HG02884 (cell line): Measurements from ENCODE around the gene CD28.
"Not testable (repeated sequence)": the region's sequence is repeated elsewhere in the genome, so short reads cannot be mapped to it uniquely, and the experiment has no call there.

ENCODE experiments used
- ATAC-seq: cut with Tn5 transposase; IDR thresholded peaks from one replicate; pipeline ENCODE4 v1.9.1; 2021; ENCODE audit warnings: mild to moderate bottlenecking, moderate library complexity; ENCODE audit not compliant: unreplicated experiment

Gene CD28

DNA sequence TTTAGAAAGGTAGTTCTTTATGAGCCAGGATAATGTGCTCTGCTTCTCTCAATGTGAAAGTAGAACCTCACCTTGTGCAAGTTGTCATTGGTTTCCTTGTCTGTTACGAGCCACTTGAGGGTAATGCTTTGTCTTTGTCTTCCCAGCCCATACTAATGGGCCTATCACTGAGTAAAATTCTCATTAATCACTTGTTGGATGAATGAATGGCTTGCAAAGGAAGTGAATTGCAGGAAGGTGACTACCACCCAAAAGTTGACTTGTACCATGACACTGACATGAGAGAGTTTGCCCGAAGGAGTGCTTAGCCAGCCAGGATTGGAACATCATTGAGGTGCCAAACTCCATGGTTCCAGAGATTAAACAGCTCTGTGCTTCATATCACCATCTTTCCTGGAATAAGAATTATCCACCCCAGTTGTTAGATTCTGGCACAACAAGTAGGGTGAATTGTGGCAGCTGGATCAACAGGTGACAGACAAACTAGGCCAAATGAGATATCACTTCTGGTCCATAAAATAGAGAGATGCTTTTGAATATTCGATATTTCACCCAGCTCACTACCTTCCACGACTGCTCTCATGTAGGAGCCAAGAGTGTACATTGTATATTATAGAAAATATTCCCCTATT, 20.5 kb upstream of the CD28 start:
- no peak for ATAC-seq

DNA sequence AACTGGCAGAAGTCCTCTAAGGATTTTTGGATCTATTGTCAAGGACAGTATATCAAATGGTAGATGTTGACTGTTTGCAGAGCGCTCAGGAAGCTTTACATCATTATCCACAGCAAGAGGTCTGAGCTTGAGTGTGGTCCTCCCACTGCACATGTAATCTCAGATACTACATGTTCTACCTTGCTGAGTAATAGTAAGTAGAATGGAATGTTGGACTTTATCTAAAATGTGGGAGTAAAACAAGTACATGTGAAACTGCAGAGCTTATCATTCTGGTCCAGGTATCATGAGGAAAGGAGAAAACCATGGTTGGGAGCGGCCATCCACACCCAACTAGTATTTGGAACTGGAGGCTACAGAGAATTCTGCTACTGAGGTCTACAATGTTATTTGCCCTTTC, 19.3 kb upstream of the CD28 start:
- no peak for ATAC-seq

- ATAC-seq, result peak; percentile 58
Observed at GRCh38 chr2:203688798-203689197, 17.6 kb upstream of the CD28 start.

DNA sequence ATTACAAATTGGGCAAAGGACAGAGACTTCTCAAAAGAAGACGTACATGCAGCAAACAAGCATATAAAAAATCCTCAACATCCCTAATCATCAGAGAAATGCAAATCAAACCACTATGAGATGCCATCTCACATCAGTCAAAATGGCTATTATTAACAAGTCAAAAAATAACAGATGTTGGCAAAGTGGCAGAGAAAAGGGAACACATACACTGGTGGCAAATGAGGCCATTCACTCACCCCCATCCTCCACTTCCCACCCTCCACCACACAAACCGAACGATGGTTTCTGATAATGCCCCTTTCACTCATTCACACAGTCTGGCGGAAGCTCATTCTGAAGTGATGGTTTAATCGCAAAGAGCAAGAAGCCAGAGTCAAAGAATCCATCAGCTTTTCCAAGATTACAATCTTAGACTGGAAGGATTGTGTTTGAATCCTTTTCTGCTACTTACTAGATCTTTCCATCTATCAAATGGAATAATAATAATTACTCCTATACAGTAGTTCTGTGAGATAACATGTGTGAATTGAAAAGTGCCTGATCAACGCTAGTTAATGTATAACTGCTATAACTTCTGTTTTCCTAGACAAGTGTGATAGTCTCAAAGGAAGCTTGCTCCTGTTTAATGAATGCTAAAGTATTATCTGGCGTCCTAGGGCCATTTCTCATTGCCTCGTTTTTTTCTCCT, 16.9 kb upstream of the CD28 start:
- no peak for ATAC-seq

DNA sequence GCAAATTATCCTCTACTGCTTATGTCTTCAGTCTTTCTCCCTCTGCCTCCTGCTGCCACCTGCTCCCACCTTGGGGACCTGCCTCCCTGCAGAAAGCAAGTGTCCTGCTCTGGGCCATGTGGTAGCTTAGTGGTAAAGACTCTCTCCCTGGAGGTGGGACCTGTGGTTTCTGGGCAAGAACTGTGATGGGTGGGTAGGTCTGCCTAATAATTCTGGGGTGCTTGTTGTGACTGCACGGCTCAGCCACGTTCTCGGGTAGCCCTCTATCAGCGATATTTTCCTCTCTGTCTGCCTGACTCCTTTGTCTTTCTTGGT, 16.4 kb upstream of the CD28 start:
- ATAC-seq, result no peak

GRCh38 chr2:203690441-203691047, 15.9 kb upstream of the CD28 start:
- ATAC-seq, result no peak

GRCh38 chr2:203691149-203691548, 15.3 kb upstream of the CD28 start:
- ATAC-seq, result no peak

DNA sequence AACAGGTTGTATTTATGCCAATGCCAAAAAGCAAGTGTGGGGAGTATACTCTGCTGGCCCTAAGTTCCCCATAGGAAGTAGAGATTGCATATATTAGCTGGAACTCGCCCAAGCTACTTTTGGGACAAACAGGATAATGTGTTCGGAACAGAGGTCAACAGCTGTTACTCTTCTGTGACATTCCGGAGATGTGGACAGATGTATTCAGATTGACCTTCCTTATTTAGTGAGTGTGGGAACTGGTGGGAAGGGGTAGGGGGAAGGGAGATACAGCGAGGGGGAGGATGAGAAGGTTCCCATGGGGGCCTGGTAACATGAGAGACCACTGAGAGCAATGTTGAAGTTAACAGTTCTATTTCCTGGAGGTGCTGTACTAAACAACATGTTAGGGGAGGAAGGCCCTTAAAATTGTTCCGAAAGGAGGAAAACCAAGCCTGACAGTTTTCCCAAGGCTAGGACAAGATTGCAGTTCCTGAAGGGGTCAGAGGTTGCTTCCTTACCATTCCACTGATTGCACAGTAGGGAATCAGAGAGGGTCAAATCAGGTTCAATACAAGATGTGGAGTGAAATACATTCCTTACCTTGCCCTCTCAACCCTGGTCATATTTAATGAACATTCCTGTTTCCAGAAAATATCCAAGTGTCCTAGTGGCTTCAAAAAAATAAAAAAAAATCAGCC, 14.3 kb upstream of the CD28 start:
- ATAC-seq, result no peak

DNA sequence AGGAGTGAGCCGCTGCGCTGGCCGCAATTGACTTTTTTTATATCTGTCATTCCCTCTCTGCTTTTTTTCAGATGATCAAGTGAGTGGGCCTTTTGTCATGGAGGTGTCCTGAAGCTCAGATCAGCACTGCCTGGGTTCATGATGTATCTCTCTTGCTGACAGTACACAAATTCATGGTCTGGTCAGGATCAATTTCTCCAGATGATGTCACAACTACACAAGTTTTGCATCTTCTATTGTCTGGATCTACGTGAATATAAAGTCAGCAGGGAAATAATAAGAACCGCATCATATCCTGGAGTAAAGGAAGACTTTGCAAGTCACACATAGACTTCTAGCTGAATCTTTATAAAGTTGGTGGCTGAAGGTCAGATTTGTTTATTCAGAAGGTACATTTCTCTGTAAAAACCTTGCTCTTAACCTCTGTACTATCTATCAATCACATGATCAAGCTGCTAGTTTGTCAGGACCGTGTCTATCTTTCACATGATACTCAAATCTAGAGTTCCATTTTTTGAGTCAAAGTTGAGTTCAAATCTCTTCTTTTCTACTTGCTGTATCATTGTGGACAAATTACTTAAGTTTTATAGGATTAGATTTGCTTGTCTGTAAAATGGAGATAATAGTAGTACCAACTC, 13.1 kb upstream of the CD28 start:
- ATAC-seq, result no peak

- ATAC-seq, result no peak
Observed at GRCh38 chr2:203694191-203694590, 12.2 kb upstream of the CD28 start.

GRCh38 chr2:203697190-203697589, 9.2 kb upstream of the CD28 start:
- ATAC-seq, result no peak

- not testable (repeated sequence) for ATAC-seq
Observed at GRCh38 chr2:203697763-203698162, 8.7 kb upstream of the CD28 start.

DNA sequence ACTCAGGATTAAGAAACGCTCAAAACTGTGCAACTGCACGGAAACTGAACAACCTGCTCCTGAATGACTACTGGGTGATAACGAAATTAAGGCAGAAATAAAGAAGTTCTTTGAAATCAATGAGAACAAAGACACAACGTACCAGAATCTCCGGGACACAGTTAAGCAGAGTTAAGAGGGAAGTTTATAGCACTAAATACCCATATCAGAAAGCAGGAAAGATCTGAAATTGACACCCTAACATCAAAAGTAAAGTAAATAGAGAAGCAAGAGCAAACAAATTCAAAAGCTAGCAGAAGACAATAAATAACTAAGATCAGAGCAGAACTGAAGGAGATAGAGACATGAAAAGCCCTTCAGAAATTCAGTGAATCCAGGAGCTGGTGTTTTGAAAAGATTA, 8.0 kb upstream of the CD28 start:
- ATAC-seq, result not testable (repeated sequence)

- no peak for ATAC-seq
Observed at GRCh38 chr2:203704430-203704829, 2.0 kb upstream of the CD28 start.

GRCh38 chr2:203705178-203705577, 1.3 kb upstream of the CD28 start:
- ATAC-seq, result no peak

GRCh38 chr2:203707530-203707929, 1.1 kb downstream of the CD28 start:
- no peak for ATAC-seq

DNA sequence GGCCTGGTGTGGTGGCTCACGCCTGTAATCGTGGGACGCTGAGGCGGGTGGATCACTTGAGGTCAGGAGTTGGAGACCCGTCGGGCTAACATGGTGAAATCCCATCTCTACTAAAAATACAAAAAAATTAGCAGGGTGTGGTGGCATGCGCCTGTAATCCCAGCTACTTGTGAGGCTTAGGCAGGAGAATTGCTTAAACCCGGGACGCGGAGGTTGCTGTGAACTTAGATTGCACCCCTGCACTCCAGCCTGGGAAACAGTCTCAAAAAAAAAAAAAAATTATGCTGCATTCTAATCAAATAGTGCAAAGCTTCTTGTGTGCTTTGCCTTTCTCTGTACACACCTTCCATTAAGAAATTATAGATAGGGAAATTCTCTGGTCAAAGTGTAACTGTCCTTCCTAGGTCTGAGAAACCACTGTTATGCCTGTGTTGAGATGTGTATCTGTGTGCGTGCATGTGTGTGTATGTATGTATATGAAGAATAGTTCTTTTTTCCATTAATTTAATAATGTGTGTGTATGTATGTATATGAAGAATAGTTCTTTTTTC, 2.5 kb downstream of the CD28 start:
- no peak for ATAC-seq

DNA sequence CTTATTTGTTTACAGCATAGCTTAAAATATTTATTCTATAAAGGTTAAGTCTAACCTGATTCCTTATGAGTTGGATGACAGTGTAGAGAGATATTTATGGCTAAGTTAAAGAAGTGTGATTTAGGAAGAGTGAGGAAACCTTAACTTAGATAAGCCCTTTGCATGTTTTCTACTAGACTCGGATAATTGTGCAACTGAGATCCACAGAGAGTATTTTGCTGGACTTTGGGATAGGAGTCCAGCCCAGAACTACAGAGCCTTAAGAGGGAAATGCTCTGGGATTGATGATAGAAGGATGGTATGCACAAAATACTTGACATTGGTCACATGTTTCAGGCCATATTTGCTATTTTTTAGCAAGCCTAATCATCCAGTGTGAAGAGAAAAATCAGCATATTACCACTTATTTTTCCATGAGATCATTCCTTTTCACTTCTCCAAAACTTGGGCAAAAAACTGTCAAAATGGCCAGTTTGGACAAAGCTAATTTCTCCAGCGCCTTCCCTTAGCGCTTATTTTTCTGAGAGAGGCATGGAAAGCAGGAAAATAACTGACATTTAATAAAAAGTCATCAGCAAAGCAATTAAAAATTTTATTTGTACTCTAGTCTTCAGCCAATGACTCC, 3.1 kb downstream of the CD28 start:
- no peak for ATAC-seq

DNA sequence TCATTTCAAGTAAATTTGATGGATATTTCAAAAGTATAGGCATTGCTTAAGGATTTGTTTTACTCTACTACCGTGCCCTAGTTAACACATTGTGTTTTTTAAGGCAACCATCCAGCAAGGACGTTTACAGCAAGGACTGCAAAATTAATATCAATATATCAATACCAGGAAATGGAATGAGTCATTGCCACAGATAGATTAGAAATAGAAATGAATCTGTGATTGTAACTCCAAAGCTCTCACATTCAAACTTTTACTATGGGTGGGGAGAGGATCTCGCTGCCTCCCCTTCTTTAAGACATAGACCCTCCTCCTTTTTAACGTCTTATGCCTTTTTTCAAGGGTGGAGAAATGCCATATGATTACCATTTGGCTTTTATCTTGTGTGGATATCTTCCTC, 3.8 kb downstream of the CD28 start:
- ATAC-seq, result no peak

DNA sequence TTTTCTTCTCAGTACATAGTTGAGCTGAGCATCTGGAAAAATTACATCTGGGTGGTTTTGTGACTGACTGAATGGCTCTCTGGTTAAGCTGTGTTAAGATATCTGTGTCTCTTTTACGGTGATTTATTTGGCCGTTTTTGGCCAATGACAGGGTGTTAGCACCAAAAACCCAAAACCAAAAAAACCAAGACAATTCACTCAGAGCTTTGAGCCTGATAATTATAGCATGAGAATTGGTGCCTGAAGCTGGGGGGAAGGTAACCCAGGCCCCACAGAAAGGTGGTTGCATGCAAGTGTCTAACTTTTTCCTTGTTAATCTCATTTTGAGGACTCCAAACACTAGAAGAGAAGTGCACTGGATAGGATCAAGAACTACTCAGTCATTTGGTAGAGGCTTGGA, 4.5 kb downstream of the CD28 start:
- ATAC-seq, result no peak

- ATAC-seq, result no peak
Observed at GRCh38 chr2:203711399-203711798, 5.0 kb downstream of the CD28 start.
